Uterus (tissue), 2 donors: Measurements from ENCODE around the gene SWT1.

Experiments
- CTCF ChIP-seq, 4 experiments: fragments of 200-600 bp in 2 of 4; fragments of 450-650 bp in 2 of 4; sonication (generic) in 2 of 4; IDR thresholded peaks; one replicate each; pipeline ENCODE4 v1.5.1; 2016 to 2019; ENCODE audit warnings: antibody characterized with exemption in 4 of 4, mild to moderate bottlenecking in 2 of 4, moderate library complexity in 1 of 4
- POLR2A ChIP-seq, 2 donors: fragments of 450-650 bp; IDR thresholded peaks; one replicate each; pipeline ENCODE4 v1.6.1; 2016; ENCODE audit warnings: antibody characterized with exemption in 2 of 2, mild to moderate bottlenecking in 1 of 2, moderate library complexity in 1 of 2

GRCh38 chr1:185200889-185201288 lies 43.9 kb downstream of the SWT1 start:
- TF ChIP-seq CTCF (IDR thresholded peaks at IDR 0.05) (no peak), POLR2A (IDR thresholded peaks at IDR 0.05) (no peak)
